Natural killer cell (primary cell): Measurements from ENCODE around the gene USP48. TPM values are rescaled to one million over a fixed set of nuclear protein-coding genes. Genes with fewer than 3 reads are reported as not detected.
A peak's percentile ranks its signal among the peaks of the same experiment; 100 is the strongest.

Experiments
- ATAC-seq, 3 donors: fragments of 150-1000 bp in 2 of 3; fragments of 200-7000 bp in 1 of 3; cut with Tn5 transposase; 1 replicate in 1 of 3; 2 replicates in 2 of 3; pipeline ENCODE4 v1.10.0; 2021; ENCODE audit warnings: mild to moderate bottlenecking in 2 of 3, moderate library complexity in 2 of 3
- DNase-seq, 2 donors: peaks; one replicate each; pipeline versions ENCODE4 v3.0.0 to v3.0.0-alpha.2; 2013 to 2021; ENCODE audit warnings: mixed read lengths in 1 of 2
- H3K27ac ChIP-seq: one replicate; pipeline ENCODE4 v1.5.1; 2013; ENCODE audit warnings: mild to moderate bottlenecking, low read length
- H3K27me3 ChIP-seq: one replicate; pipeline ENCODE4 v1.6.1; 2013; ENCODE audit warnings: low read length; ENCODE audit not compliant: control insufficient read depth, insufficient read depth
- H3K36me3 ChIP-seq: one replicate; pipeline ENCODE4 v1.6.1; 2013; ENCODE audit warnings: low read length; ENCODE audit not compliant: control insufficient read depth, insufficient read depth
- H3K4me1 ChIP-seq: one replicate; pipeline ENCODE4 v1.6.1; 2013; ENCODE audit warnings: low read length; ENCODE audit not compliant: control insufficient read depth, insufficient read depth
- H3K4me3 ChIP-seq: one replicate; pipeline ENCODE4 v1.5.1; 2013; ENCODE audit warnings: low read length
- H3K9me3 ChIP-seq: one replicate; pipeline ENCODE4 v1.6.1; 2013; ENCODE audit warnings: low read length; ENCODE audit not compliant: control insufficient read depth, insufficient read depth
- H3K27ac Mint-ChIP-seq, 2 donors: one replicate each; pipeline ENCODE4 v1.8.0; 2022; ENCODE audit warnings: mild to moderate bottlenecking in 2 of 2, mixed read lengths in 2 of 2, moderate library complexity in 1 of 2
- H3K27me3 Mint-ChIP-seq, 2 donors: one replicate each; pipeline ENCODE4 v1.8.0; 2022; ENCODE audit warnings: low read depth in 2 of 2, mixed read lengths in 2 of 2
- H3K36me3 Mint-ChIP-seq: one replicate; pipeline ENCODE4 v1.8.0; 2022; ENCODE audit warnings: mixed read lengths
- H3K4me1 Mint-ChIP-seq, 2 donors: one replicate each; pipeline ENCODE4 v1.8.0; 2022; ENCODE audit warnings: mixed read lengths in 2 of 2
- H3K4me3 Mint-ChIP-seq: one replicate; pipeline ENCODE4 v1.8.0; 2022; ENCODE audit warnings: mild to moderate bottlenecking, moderate library complexity, mixed read lengths
- H3K9me3 Mint-ChIP-seq, 2 donors: one replicate each; pipeline ENCODE4 v1.8.0; 2022; ENCODE audit warnings: mixed read lengths in 2 of 2
- CTCF ChIP-seq: fragments of 200-600 bp; IDR thresholded peaks from one replicate; pipeline ENCODE4 v1.8.0; 2022; ENCODE audit warnings: antibody characterized with exemption
- WGBS: methylation state at CpG from one replicate; pipeline ENCODE4 v1.1.7; 2013; ENCODE audit warnings: missing lambda C conversion rate; ENCODE audit not compliant: insufficient coverage; 5-methylcytosine and 5-hydroxymethylcytosine counted together
- intact Hi-C: fragments of 100-400 bp; cut with micrococcal nuclease; formaldehyde crosslinking; loops from one replicate; pipeline ENCODE4 v1.14.2; 2022
- total RNA-seq, 4 donors: library from RNA; stranded (reverse); fragments of 120-200 nt in 1 of 4; gene quantifications; one replicate each; pipeline versions ENCODE4 v1.2.3 to v1.2.4, GENCODE V29; 2013 to 2022

USP48 gene
- total RNA-seq, 3 donors from 2014 or later (not counting 1 experiment from before 2014, with no cell fraction given): 71.4 to 127 (median 90.5) TPM

GRCh38 chr1:21752186-21752585, 30.8 kb downstream of the USP48 start:
- Mint-ChIP-seq H3K9me3 (no peaks in the 10 kb centered on the region), H3K27me3 (no peaks in the 10 kb centered on the region), H3K4me3 (no peak overlapping the region), H3K4me1 (peaks cover 0 to 10% of the 10 kb centered on the region in 2 donors), H3K27ac (no peak overlapping the region), H3K36me3 (no peaks in the 10 kb centered on the region)
- Histone ChIP-seq H3K9me3 (no peaks in the 10 kb centered on the region), H3K27ac (no peak overlapping the region), H3K4me3 (no peak overlapping the region), H3K27me3 (no peaks in the 10 kb centered on the region), H3K36me3 (peaks cover 48% of the 10 kb centered on the region), H3K4me1 (no peaks in the 10 kb centered on the region)
- WGBS: 100% methylated on average over 1 of the region's 2 CpGs
- no peak for DNase-seq
- ATAC-seq: no peak
- intact Hi-C loops: loop anchor here (10.0 kb wide), 1 partner anchor 1987 kb away; no protein-coding TSS in a partner anchor
- TF ChIP-seq CTCF: no peak

GRCh38 chr1:21751281-21751680, 31.7 kb downstream of the USP48 start:
- Mint-ChIP-seq H3K27ac (peak overlapping the region in 1 of 2 donors; percentile 11), H3K4me1 (peaks cover 0 to 10% of the 10 kb centered on the region in 2 donors), H3K36me3 (no peaks in the 10 kb centered on the region), H3K4me3 (no peak overlapping the region), H3K27me3 (no peaks in the 10 kb centered on the region), H3K9me3 (no peaks in the 10 kb centered on the region)
- Histone ChIP-seq H3K27me3 (no peaks in the 10 kb centered on the region), H3K27ac (no peak overlapping the region), H3K4me3 (no peak overlapping the region), H3K9me3 (no peaks in the 10 kb centered on the region), H3K36me3 (peaks cover 54% of the 10 kb centered on the region), H3K4me1 (no peaks in the 10 kb centered on the region)
- intact Hi-C loops: loop anchor here (10.0 kb wide), 1 partner anchor 1986 kb away; no protein-coding TSS in a partner anchor
- 100% methylated on average over 1 of the region's 2 CpGs for WGBS
- DNase-seq (no peak), ATAC-seq (no peak)
- TF ChIP-seq CTCF: no peak

GRCh38 chr1:21750841-21751240, 32.1 kb downstream of the USP48 start:
- 50% methylated on average over 2 of the region's 2 CpGs for WGBS
- Mint-ChIP-seq H3K27ac (peak overlapping the region in 1 of 2 donors; percentile 11), H3K36me3 (no peaks in the 10 kb centered on the region), H3K27me3 (no peaks in the 10 kb centered on the region), H3K4me3 (no peak overlapping the region), H3K9me3 (no peaks in the 10 kb centered on the region), H3K4me1 (peaks cover 0 to 10% of the 10 kb centered on the region in 2 donors)
- no peak for TF ChIP-seq CTCF
- H3K4me3 ChIP-seq: no peak overlapping the region
- no peaks in the 10 kb centered on the region for H3K4me1 ChIP-seq
- no peak overlapping the region for H3K27ac ChIP-seq
- intact Hi-C loops: loop anchor here (10.0 kb wide), 1 partner anchor 1986 kb away; no protein-coding TSS in a partner anchor
- ATAC-seq: no peak
- H3K36me3 ChIP-seq: peaks cover 55% of the 10 kb centered on the region
- no peaks in the 10 kb centered on the region for H3K27me3 ChIP-seq
- no peaks in the 10 kb centered on the region for H3K9me3 ChIP-seq
- DNase-seq: no peak
